ENCODE results near the gene MRTO4. TPM values are rescaled to one million over a fixed set of nuclear protein-coding genes. Genes with fewer than 3 reads are reported as not detected.

MRTO4 gene
- total RNA-seq, 1 donor from 2014 or later: 29.1 TPM

- no peaks in the 10 kb centered on the region for H3K9me3 Mint-ChIP-seq (ENCODE audit: unreplicated experiment)
Measured at GRCh38 chr1:19219451-19219850, 32.2 kb upstream of the MRTO4 start.

GRCh38 chr1:19220080-19220846 lies 31.3 kb upstream of the MRTO4 start:
- Mint-ChIP-seq H3K4me3 (ENCODE audit: unreplicated experiment) (no peak overlapping the region), H3K27me3 (ENCODE audit: unreplicated experiment) (peaks cover 6% of the 10 kb centered on the region), H3K4me1 (ENCODE audit: low read depth, unreplicated experiment) (no peaks in the 10 kb centered on the region), H3K27ac (ENCODE audit: unreplicated experiment) (no peak overlapping the region), H3K9me3 (ENCODE audit: unreplicated experiment) (no peaks in the 10 kb centered on the region), H3K36me3 (ENCODE audit: unreplicated experiment) (peaks cover 8% of the 10 kb centered on the region)
- DNase-seq: no peak
- TF ChIP-seq CTCF (IDR thresholded peaks at IDR 0.05; ENCODE audit: partially characterized antibody, unreplicated experiment): no peak

More at GRCh38 chr1:19219451-19219850, 32.2 kb upstream of the MRTO4 start:
- DNase-seq: no peak
- Mint-ChIP-seq H3K4me3 (ENCODE audit: unreplicated experiment) (no peak overlapping the region), H3K27me3 (ENCODE audit: unreplicated experiment) (peaks cover 3% of the 10 kb centered on the region), H3K4me1 (ENCODE audit: low read depth, unreplicated experiment) (no peaks in the 10 kb centered on the region), H3K27ac (ENCODE audit: unreplicated experiment) (peak overlapping the region; percentile 2), H3K36me3 (ENCODE audit: unreplicated experiment) (peaks cover 8% of the 10 kb centered on the region)
- TF ChIP-seq CTCF (IDR thresholded peaks at IDR 0.05; ENCODE audit: partially characterized antibody, unreplicated experiment): no peak

GRCh38 chr1:19220991-19221390 lies 30.6 kb upstream of the MRTO4 start:
- Mint-ChIP-seq H3K4me3 (ENCODE audit: unreplicated experiment) (no peak overlapping the region), H3K9me3 (ENCODE audit: unreplicated experiment) (no peaks in the 10 kb centered on the region), H3K4me1 (ENCODE audit: low read depth, unreplicated experiment) (no peaks in the 10 kb centered on the region), H3K27ac (ENCODE audit: unreplicated experiment) (no peak overlapping the region), H3K36me3 (ENCODE audit: unreplicated experiment) (peaks cover 8% of the 10 kb centered on the region), H3K27me3 (ENCODE audit: unreplicated experiment) (peaks cover 6% of the 10 kb centered on the region)
- TF ChIP-seq CTCF (IDR thresholded peaks at IDR 0.05; ENCODE audit: partially characterized antibody, unreplicated experiment): no peak
- no peak for DNase-seq

- no peak overlapping the region for H3K4me3 Mint-ChIP-seq (ENCODE audit: unreplicated experiment)
- H3K27ac Mint-ChIP-seq (ENCODE audit: unreplicated experiment): no peak overlapping the region
- peaks cover 2% of the 10 kb centered on the region for H3K27me3 Mint-ChIP-seq (ENCODE audit: unreplicated experiment)
- DNase-seq: no peak
- no peak for TF ChIP-seq CTCF (IDR thresholded peaks at IDR 0.05; ENCODE audit: partially characterized antibody, unreplicated experiment)
- no peaks in the 10 kb centered on the region for H3K9me3 Mint-ChIP-seq (ENCODE audit: unreplicated experiment)
- peaks cover 8% of the 10 kb centered on the region for H3K36me3 Mint-ChIP-seq (ENCODE audit: unreplicated experiment)
- no peaks in the 10 kb centered on the region for H3K4me1 Mint-ChIP-seq (ENCODE audit: low read depth, unreplicated experiment)
Measured at GRCh38 chr1:19222573-19222972, 29.0 kb upstream of the MRTO4 start.

Data from glutamatergic neuron (in vitro differentiated cells).